Fibroblast of mammary gland (primary cell): Measurements from ENCODE around the gene HIF1A.
"Not testable (repeated sequence)": the region's sequence is repeated elsewhere in the genome, so short reads cannot be mapped to it uniquely, and the experiment has no call there.

Source experiments
- DNase-seq: peaks from one replicate; pipeline ENCODE4 v3.0.0-alpha.2; 2010; ENCODE audit warnings: low read depth
- H3K4me3 ChIP-seq: 2 replicates; pipeline ENCODE4 v1.5.1; 2011; ENCODE audit warnings: low read depth, mild to moderate bottlenecking, low read length, moderate library complexity; ENCODE audit not compliant: control insufficient read depth
- TF ChIP-seq, protein P1 (sequence below): conservative IDR thresholded peaks from 2 replicates; pipeline ENCODE4 v1.5.1; 2011; ENCODE audit warnings: low read depth, low read length, inconsistent platforms; ENCODE audit not compliant: control insufficient read depth, insufficient read depth

Gene HIF1A

DNA sequence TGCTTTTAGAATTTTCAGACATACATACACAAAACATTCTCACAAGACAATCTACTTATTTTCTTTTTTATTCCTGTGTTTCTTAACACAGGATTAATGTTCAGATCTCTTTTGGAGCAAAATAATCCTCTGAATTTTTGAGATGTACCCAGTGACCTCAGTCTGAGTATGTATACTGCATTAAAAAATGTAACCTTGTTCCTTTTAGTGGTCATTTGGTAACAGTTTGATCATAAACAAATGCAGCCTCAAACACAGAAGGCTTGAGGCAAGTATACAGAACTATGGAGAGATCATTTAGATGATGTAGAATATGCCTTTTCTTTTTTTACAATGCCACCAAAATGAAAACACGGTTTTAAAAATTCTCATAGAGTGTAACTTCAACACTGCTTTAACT, 9.7 kb downstream of the HIF1A start:
- TF ChIP-seq, protein P1, sequence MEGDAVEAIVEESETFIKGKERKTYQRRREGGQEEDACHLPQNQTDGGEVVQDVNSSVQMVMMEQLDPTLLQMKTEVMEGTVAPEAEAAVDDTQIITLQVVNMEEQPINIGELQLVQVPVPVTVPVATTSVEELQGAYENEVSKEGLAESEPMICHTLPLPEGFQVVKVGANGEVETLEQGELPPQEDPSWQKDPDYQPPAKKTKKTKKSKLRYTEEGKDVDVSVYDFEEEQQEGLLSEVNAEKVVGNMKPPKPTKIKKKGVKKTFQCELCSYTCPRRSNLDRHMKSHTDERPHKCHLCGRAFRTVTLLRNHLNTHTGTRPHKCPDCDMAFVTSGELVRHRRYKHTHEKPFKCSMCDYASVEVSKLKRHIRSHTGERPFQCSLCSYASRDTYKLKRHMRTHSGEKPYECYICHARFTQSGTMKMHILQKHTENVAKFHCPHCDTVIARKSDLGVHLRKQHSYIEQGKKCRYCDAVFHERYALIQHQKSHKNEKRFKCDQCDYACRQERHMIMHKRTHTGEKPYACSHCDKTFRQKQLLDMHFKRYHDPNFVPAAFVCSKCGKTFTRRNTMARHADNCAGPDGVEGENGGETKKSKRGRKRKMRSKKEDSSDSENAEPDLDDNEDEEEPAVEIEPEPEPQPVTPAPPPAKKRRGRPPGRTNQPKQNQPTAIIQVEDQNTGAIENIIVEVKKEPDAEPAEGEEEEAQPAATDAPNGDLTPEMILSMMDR = no peak
- no peak for DNase-seq
- H3K4me3 ChIP-seq = no peak overlapping the region

DNA sequence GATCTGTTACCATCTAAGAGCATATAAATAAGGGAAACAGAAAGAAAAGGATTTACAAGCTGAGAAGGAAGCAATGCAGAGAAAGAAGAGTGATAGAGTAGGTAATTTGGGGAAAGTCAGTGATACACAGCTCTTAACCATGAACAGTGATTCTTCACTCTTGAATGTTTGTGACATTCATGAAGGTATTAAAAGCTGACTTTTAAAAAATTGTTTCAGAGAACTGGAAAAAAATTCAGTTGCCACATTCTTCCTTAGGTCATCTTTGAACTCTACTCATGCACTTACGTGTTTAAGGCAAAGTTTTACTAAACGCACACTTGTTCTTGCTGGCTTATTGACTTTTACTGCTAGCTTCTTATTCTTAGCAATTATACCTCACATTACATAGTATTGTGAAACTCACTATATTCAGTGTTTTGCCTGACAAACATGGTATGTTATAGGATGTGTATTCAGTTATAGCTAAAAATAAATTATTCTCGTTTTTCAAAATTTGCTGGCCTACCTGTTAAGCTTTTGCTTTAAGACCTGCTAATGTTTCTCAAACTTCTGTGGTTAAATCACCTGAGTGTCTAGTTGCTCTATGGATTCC, 10.9 kb downstream of the HIF1A start:
- no peak for DNase-seq
- TF ChIP-seq, protein P1 = no peak
- H3K4me3 ChIP-seq = peak overlapping the region; percentile 14

DNA sequence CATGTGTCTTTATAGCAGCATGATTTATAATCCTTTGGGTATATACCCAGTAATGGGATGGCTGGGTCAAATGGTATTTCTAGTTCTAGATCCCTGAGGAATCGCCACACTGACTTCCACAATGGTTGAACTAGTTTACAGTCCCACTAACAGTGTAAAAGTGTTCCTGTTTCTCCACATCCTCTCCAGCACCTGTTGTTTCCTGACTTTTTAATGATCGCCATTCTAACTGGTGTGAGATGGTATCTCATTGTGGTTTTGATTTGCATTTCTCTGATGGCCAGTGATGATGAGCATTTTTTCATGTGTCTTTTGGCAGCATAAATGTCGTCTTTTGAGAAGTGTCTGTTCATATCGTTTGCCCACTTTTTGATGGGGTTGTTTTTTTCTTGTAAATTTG, 12.5 kb downstream of the HIF1A start:
- not testable (repeated sequence) for DNase-seq, H3K4me3 ChIP-seq

DNA sequence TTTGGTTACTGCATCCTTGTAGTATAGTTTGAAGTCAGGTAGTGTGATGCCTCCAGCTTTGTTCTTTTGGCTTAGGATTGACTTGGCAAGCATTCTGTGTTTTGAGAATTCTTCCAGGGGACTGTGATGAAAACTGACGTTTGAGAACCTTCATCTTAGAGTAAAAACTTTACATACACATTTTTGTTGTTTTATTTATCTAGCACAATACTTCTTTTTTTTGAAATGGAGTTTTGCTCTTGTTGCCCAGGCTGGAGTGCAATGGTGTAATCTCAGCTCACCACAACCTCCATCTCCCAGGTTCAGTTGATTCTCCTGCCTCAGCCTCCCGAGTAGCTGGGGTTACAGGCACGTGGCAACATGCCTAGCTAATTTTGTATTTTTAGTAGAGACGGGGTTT, 13.4 kb downstream of the HIF1A start:
- DNase-seq = peak; percentile 17
- not testable (repeated sequence) for H3K4me3 ChIP-seq

DNA sequence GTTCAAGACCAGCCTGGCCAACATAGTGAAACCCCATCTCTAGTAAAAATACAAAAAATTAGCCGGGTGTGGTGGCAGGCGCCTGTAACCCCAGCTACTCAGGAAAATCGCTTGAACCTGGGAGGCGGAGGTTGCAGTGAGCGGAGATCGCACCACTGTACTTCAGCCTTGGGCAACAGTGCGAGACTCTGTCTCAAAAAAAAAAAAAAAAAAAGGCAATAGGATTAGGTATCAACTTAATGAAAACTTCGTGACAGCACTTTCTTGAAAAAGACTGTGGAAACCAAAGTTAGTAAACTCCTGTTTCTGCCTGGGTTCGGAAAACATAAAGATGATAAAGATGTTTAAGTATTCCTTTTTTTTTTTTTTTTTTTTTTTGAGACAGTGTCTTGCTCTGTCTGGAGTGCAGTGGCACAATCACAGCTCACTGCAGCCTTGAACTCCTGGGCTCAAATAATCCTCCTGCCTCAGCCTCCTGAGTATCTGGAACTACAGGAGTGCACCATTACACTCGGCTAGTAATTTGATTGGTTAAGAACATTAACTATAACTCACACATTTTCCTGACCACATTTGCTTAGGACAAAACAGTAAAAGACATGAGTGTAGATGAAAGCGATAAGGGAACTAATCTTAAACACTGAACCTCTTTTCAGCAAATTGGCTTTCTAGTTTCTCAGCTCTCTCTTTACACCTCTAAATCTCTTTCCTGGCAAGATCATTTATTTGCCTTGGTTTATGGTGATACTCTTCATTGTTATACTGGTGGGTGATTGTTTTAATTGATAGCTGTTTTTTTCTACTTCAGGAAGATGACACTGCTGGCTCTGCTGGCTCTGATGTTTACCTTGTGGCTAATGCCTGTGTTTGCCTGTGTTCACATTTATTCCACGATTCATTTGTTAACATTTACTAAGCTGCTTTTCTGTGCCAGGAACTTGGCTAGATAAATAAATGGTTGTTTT, 15.8 kb downstream of the HIF1A start:
- no peak overlapping the region for H3K4me3 ChIP-seq
- TF ChIP-seq, protein P1 = no peak
- no peak for DNase-seq

DNA sequence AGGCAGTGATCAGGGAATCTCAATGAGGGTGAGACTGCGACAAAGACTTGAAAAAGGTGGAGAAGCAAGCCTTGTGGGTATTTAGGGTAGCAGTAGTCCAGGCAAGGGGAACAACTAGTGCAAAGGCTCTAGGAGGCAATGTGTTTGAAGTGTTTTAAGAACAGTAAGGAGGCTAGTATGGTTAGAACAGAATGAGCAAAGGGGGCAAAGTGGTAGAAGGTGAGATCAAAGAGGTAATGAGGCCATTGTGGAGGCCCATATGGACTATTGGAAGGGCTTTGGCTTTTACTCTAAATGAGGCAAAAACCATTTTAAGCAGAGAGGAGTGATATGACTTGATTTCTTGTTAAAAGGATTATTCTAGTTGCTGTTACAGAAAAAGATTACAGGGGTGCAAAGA, 16.8 kb downstream of the HIF1A start:
- TF ChIP-seq, protein P1 = no peak
- no peak for DNase-seq
- H3K4me3 ChIP-seq = no peak overlapping the region

DNA sequence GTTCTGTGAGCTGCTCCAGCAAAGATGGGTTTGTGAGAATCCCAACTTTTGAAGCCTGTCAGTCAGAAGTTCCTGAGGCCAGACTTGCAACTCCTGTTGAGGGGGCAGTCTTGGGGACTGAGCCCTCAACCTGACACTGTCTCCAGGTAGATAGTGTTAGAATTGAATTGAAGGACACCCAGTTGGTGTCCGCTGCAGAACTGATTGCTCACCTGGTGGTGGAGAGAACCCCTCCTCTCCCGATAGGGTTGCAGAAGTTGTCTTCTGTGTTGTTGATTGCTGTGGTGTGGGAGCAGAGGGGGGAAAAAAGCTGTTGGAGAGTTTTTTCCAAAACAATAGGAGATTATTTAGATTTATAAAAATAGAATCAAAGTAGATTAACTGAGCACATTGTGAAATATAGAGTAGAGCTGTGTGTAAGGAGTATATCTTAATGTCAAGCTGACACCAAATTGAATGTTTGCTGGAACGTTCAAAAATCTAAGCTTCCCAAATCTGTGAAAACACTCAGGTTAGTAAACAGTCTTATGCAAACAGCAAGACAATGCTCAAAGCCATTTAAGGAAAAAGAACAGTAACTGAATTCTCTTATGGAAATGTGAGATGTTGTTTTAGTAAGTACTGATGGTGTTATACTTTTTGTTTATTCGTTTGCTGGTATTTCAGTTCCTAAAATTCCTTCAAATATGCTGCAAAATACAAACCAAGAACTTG, 18.6 kb downstream of the HIF1A start:
- no peak for DNase-seq
- TF ChIP-seq, protein P1 = no peak
- H3K4me3 ChIP-seq = no peak overlapping the region
